ENCODE data around the gene DTNB. TPM values are rescaled to one million over a fixed set of nuclear protein-coding genes. Genes with fewer than 3 reads are reported as not detected.
"Not testable (repeated sequence)": the region's sequence is repeated elsewhere in the genome, so short reads cannot be mapped to it uniquely, and the experiment has no call there.

Gene DTNB
- total RNA-seq, 1 experiment from 2014 or later, result 51.9 TPM

GRCh38 chr2:25606892-25607291 lies 66.5 kb downstream of the DTNB start:
- no peaks in the 10 kb centered on the region for H4K20me1 ChIP-seq (ENCODE audit: insufficient read depth)
- CTCF ChIA-PET, result interaction anchor here (0.6 to 2.9 kb wide), 8 partner anchors 11 to 1563 kb away, joined by 3 to 41 read pairs (median 3); no protein-coding TSS in a partner anchor
- H3K9me2 ChIP-seq (ENCODE audit: insufficient read depth), result no peaks in the 10 kb centered on the region
- no peak for TF ChIP-seq EZH2 (IDR thresholded peaks at IDR 0.05; ENCODE audit: low read depth)
- TF ChIP-seq CTCF (conservative IDR thresholded peaks at IDR 0.05), result peak; percentile 91
- POLR2A ChIA-PET (ENCODE audit: unreplicated experiment), result no interaction called here
- no peak for DNase-seq
- no peaks in the 10 kb centered on the region for H3K79me2 ChIP-seq (ENCODE audit: low read depth)
- H3K27ac ChIP-seq, result no peak overlapping the region
- H3K36me3 ChIP-seq (ENCODE audit: low read depth), result no peaks in the 10 kb centered on the region
- H3F3A ChIP-seq (ENCODE audit: insufficient read depth, low read depth), result peaks cover 9% of the 10 kb centered on the region; the same call in 1 of the 2 replicates
- no peak overlapping the region for H3K4me3 ChIP-seq
- intact Hi-C loops (cut with micrococcal nuclease; ENCODE audit: unreplicated experiment), result loop anchor here (1.0 to 10.0 kb wide), 5 partner anchors 57 to 538 kb away; no protein-coding TSS in a partner anchor
- no peaks in the 10 kb centered on the region for H3K9me3 ChIP-seq (ENCODE audit: insufficient read depth, low read depth)
- BruUV-seq (replicated peaks), result no TSS peak
- H3K4me1 ChIP-seq (replicated peaks; ENCODE audit: insufficient read depth), result no peaks in the 10 kb centered on the region
- H3K4me2 ChIP-seq, result no peak overlapping the region
- no peaks in the 10 kb centered on the region for H3K27me3 ChIP-seq (ENCODE audit: insufficient read depth, low read depth)
- no peak overlapping the region for H2AFZ ChIP-seq

- no peaks in the 10 kb centered on the region for H3K4me1 ChIP-seq (replicated peaks; ENCODE audit: insufficient read depth)
- no peaks in the 10 kb centered on the region for H3K27me3 ChIP-seq (ENCODE audit: insufficient read depth, low read depth)
- H2AFZ ChIP-seq, result no peak overlapping the region
- H4K20me1 ChIP-seq (ENCODE audit: insufficient read depth), result no peaks in the 10 kb centered on the region
- no peak for DNase-seq
- H3F3A ChIP-seq (ENCODE audit: insufficient read depth, low read depth), result peaks cover 2% of the 10 kb centered on the region; the same call in 1 of the 2 replicates
- TF ChIP-seq EZH2 (IDR thresholded peaks at IDR 0.05; ENCODE audit: low read depth), result no peak
- no TSS peak for BruUV-seq (replicated peaks)
- POLR2A ChIA-PET (ENCODE audit: unreplicated experiment), result interaction anchor here (0.6 kb wide), 1 partner anchor 37 kb away, joined by 28 read pairs; no protein-coding TSS in a partner anchor
- H3K4me3 ChIP-seq, result no peak overlapping the region
- CTCF ChIA-PET, result interaction anchor here (0.7 kb wide), 1 partner anchor 1304 kb away, joined by 6 read pairs; no protein-coding TSS in a partner anchor
- no peaks in the 10 kb centered on the region for H3K36me3 ChIP-seq (ENCODE audit: low read depth)
- no peak overlapping the region for H3K4me2 ChIP-seq
- intact Hi-C loops (cut with micrococcal nuclease; ENCODE audit: unreplicated experiment), result loop anchor here (10.0 kb wide), 1 partner anchor 542 kb away; no protein-coding TSS in a partner anchor
- no peaks in the 10 kb centered on the region for H3K9me3 ChIP-seq (ENCODE audit: insufficient read depth, low read depth)
- no peak overlapping the region for H3K27ac ChIP-seq
- H3K79me2 ChIP-seq (ENCODE audit: low read depth), result no peaks in the 10 kb centered on the region
- no peaks in the 10 kb centered on the region for H3K9me2 ChIP-seq (ENCODE audit: insufficient read depth)
These were observed 71.0 kb downstream of the DTNB start for GRCh38 chr2:25602333-25602723.

- not testable (repeated sequence) for DNase-seq; BruUV-seq (replicated peaks)
These were observed 71.6 kb downstream of the DTNB start for GRCh38 chr2:25601711-25602332.

DNA sequence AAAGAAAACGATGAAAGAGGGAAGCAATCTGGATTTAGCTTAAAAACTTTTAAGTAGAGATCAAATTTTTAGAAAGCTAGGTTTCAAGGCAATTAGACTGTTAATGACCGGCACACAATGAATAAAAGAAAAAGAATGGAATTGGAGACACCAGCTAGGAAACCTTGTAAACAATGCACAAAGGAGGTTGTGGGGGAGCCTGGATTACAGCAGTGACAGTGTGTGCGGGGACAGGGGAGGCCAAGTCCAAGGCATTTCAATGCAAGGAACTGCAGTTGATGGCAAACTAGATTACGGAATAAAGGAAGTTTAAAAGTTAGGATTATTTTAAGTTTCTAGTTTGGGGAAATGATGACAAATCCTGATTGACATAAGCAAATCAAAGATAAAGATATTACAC lies 74.5 kb downstream of the DTNB start:
- no peaks in the 10 kb centered on the region for H3F3A ChIP-seq (ENCODE audit: insufficient read depth, low read depth)
- H3K27ac ChIP-seq, result no peak overlapping the region
- no peaks in the 10 kb centered on the region for H3K9me2 ChIP-seq (ENCODE audit: insufficient read depth)
- no peak overlapping the region for H2AFZ ChIP-seq
- H3K4me2 ChIP-seq, result no peak overlapping the region
- DNase-seq, result no peak
- no peaks in the 10 kb centered on the region for H3K27me3 ChIP-seq (ENCODE audit: insufficient read depth, low read depth)
- no TSS peak for BruUV-seq (replicated peaks)
- H3K4me3 ChIP-seq, result no peak overlapping the region
- H3K4me1 ChIP-seq (replicated peaks; ENCODE audit: insufficient read depth), result no peaks in the 10 kb centered on the region
- no peaks in the 10 kb centered on the region for H3K9me3 ChIP-seq (ENCODE audit: insufficient read depth, low read depth)
- no peaks in the 10 kb centered on the region for H4K20me1 ChIP-seq (ENCODE audit: insufficient read depth)
- POLR2A ChIA-PET (ENCODE audit: unreplicated experiment), result no interaction called here
- intact Hi-C loops (cut with micrococcal nuclease; ENCODE audit: unreplicated experiment), result no loop called here
- TF ChIP-seq CTCF (conservative IDR thresholded peaks at IDR 0.05), result no peak
- no peak for TF ChIP-seq EZH2 (IDR thresholded peaks at IDR 0.05; ENCODE audit: low read depth)
- no peaks in the 10 kb centered on the region for H3K36me3 ChIP-seq (ENCODE audit: low read depth)
- H3K79me2 ChIP-seq (ENCODE audit: low read depth), result no peaks in the 10 kb centered on the region
- CTCF ChIA-PET, result no interaction called here

More at GRCh38 chr2:25601711-25602332, 71.6 kb downstream of the DTNB start:
- POLR2A ChIA-PET (ENCODE audit: unreplicated experiment); H3K4me3 ChIP-seq; H4K20me1 ChIP-seq (ENCODE audit: insufficient read depth); H3K27ac ChIP-seq; H3K4me2 ChIP-seq; H3K79me2 ChIP-seq (ENCODE audit: low read depth); H3K36me3 ChIP-seq (ENCODE audit: low read depth); H3K27me3 ChIP-seq (ENCODE audit: insufficient read depth, low read depth); H3K9me2 ChIP-seq (ENCODE audit: insufficient read depth); H3K4me1 ChIP-seq (replicated peaks; ENCODE audit: insufficient read depth); H3K9me3 ChIP-seq (ENCODE audit: insufficient read depth, low read depth); H3F3A ChIP-seq (ENCODE audit: insufficient read depth, low read depth); H2AFZ ChIP-seq: not testable (repeated sequence)
- intact Hi-C loops (cut with micrococcal nuclease; ENCODE audit: unreplicated experiment), result loop anchor here (10.0 kb wide), 1 partner anchor 543 kb away; no protein-coding TSS in a partner anchor
- CTCF ChIA-PET, result interaction anchor here (0.7 kb wide), 1 partner anchor 1305 kb away, joined by 6 read pairs; no protein-coding TSS in a partner anchor

Measured in PC-9 (cell line).